H1 (cell line): ENCODE data around the gene CREBBP. TPM values are rescaled to one million over a fixed set of nuclear protein-coding genes. Genes with fewer than 3 reads are reported as not detected.

Experiments
- CEBPB ChIP-seq: IDR thresholded peaks from 2 replicates; pipeline ENCODE4 v1.6.1; 2012; ENCODE audit warnings: low read depth, low read length
- PHF8 ChIP-seq: fragments of 200-600 bp; sonication (generic); conservative IDR thresholded peaks from 2 replicates; pipeline ENCODE4 v1.7.1; 2012; ENCODE audit warnings: low read depth, mild to moderate bottlenecking, inconsistent platforms, low read length, moderate library complexity
- RBBP5 ChIP-seq: IDR thresholded peaks from 2 replicates; pipeline ENCODE4 v1.7.1; 2012; ENCODE audit warnings: low read depth, mild to moderate bottlenecking, inconsistent platforms, low read length, moderate library complexity, borderline replicate concordance
- SRF ChIP-seq: IDR thresholded peaks from 2 replicates; pipeline ENCODE4 v1.6.1; 2011; ENCODE audit warnings: mild to moderate bottlenecking, low read depth, low read length, moderate library complexity
- TEAD4 ChIP-seq: IDR thresholded peaks from 2 replicates; pipeline ENCODE4 v1.6.1; 2012; ENCODE audit warnings: low read depth, low read length, inconsistent platforms, mixed read lengths
- polyA plus RNA-seq, 7 experiments: library from polyadenylated mRNA; depleted of rRNA in 3 of 7; stranded (reverse) in 5 of 7; unstranded in 2 of 7; fragments of >200 nt in 5 of 7; fragments of 200-250 nt in 2 of 7; gene quantifications; 1 replicate in 5 of 7; 2 replicates in 1 of 7; 4 replicates in 1 of 7; pipeline versions ENCODE4 v1.2.1 to v1.2.3, GENCODE V29; 2011 to 2013; ENCODE audit warnings: missing spikeins in 2 of 7, mixed read lengths in 2 of 7
- total RNA-seq: library from RNA; stranded (reverse); fragmentation: NEBNext Ultra II Directional; extraction: Animal tissue kit (Norgen Biotek cat#: 25700); gene quantifications from 2 replicates; pipeline ENCODE4 v1.2.1, GENCODE V29; 2021

Gene CREBBP
- total and polyA plus RNA-seq, 2 of the 8 experiments (the other 6 are each of a cell fraction or from before 2014, with no cell fraction given), result 10.0 to 60.1 TPM

DNA sequence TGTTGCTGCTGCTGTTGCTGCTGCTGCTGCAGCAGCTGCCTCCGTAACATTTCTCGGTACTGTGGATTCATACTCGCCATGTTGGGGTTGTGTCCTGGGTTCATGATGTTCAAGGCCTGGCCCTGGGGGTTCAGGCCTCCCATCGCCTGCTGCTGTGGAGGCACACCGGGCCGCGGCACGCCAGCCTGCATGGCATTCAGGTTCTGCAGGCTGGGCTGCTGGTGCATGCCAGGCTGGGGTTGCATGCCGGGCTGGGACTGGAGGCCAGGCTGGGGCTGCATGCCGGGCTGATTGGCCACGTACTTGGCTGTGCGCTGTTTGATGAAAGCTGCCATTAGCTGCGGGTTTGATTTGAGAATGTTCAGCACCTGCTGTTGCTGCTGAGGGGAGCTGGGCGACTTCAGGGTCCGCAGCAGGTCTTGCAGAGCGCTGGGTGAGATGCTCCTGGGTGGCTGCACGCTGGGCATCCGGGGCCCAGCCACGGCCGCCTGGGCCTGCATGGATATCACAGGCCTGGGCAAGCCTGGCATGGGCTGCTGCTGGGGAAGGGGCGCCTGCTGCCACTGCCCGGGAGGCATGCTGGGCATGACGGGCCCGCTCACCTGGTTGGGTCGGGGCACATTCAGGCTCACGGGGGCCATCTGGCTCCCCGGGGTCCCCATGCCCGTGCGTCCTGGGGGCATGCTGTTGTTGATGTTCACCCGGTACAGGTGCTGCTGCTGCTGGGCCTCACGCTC lies 151.9 kb downstream of the CREBBP start (continued):
- TF ChIP-seq PHF8 (no peak), CEBPB (no peak), TEAD4 (no peak), RBBP5 (no peak), SRF (no peak)
